HG03558 (cell line): ENCODE measurements around the gene MTG2.

ENCODE experiments used
- ATAC-seq: cut with Tn5 transposase; IDR thresholded peaks from one replicate; pipeline ENCODE4 v1.9.1; 2021; ENCODE audit warnings: moderate number of reproducible peaks; ENCODE audit not compliant: unreplicated experiment; ENCODE audit errors: extremely low read depth

The MTG2 gene

GRCh38 chr20:62216636-62217566, 34.1 kb downstream of the MTG2 start:
- no peak for ATAC-seq

- ATAC-seq: no peak
Measured at GRCh38 chr20:62217913-62218773, 35.3 kb downstream of the MTG2 start.

- ATAC-seq: no peak
Measured at GRCh38 chr20:62219101-62219991, 36.5 kb downstream of the MTG2 start.

- ATAC-seq: no peak
Measured at GRCh38 chr20:62219992-62220665, 37.3 kb downstream of the MTG2 start, which contains the start of gene HRH3. HRH3 (minus strand) TSS chr20:62220278; CDS start chr20:62219970, 308 bp downstream.

- ATAC-seq: no peak
Measured at GRCh38 chr20:62220666-62221568, 38.1 kb downstream of the MTG2 start.

- no peak for ATAC-seq
Measured at GRCh38 chr20:62222266-62222850, 39.5 kb downstream of the MTG2 start.

- no peak for ATAC-seq
Measured at GRCh38 chr20:62222972-62223371, 40.1 kb downstream of the MTG2 start.

- no peak for ATAC-seq
Measured at GRCh38 chr20:62223571-62223970, 40.7 kb downstream of the MTG2 start.

GRCh38 chr20:62224113-62224855, 41.5 kb downstream of the MTG2 start:
- ATAC-seq: no peak

GRCh38 chr20:62225026-62225425, 42.2 kb downstream of the MTG2 start:
- ATAC-seq: no peak

GRCh38 chr20:62225820-62226635, 43.2 kb downstream of the MTG2 start:
- no peak for ATAC-seq

- no peak for ATAC-seq
Measured at GRCh38 chr20:62226707-62227590, 44.1 kb downstream of the MTG2 start.

- no peak for ATAC-seq
Measured at GRCh38 chr20:62227591-62227976, 44.8 kb downstream of the MTG2 start.

GRCh38 chr20:62227977-62228958, 45.4 kb downstream of the MTG2 start:
- ATAC-seq: no peak
